GM21390 (cell line): Measurements from ENCODE around the gene EPHB6.

Experiments used
- ATAC-seq: cut with Tn5 transposase; IDR thresholded peaks from one replicate; pipeline ENCODE4 v1.9.1; 2021; ENCODE audit not compliant: unreplicated experiment

The EPHB6 gene

DNA sequence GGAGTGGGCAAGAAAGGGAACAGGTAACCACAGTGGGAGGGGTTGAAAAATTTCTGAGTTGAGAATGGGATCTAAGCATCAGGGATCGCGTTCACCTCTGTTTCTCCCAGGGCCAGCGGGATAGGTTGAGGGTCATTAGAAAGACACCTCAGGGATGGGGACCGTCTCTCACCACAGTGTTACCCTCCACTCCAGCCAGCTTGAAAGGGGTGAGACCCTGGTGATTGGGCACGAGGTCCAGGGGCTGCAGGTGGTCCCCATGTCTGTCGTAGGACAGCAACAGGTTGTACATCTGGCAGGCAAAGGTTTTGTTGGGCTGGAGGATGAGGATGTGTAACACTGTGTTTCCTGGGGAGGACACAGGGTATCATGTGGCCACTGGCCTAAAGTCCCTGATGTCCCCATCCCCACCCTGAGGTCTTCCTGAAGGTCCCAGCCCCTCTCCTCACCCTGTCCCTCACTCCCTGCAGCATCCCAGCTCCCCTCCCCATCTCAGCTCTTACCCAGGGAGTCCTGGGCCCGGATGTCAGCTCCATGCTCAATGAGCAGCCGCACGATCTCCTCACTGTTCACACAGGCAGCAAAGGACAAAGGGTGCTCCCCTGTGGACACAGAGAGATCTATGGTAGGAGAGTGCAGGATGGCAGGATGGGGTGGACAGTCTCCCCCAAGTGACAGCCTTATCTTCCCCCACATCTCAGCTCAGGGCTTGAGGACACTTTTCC is 21.5 kb downstream of the EPHB6 start:
- no peak for ATAC-seq

DNA sequence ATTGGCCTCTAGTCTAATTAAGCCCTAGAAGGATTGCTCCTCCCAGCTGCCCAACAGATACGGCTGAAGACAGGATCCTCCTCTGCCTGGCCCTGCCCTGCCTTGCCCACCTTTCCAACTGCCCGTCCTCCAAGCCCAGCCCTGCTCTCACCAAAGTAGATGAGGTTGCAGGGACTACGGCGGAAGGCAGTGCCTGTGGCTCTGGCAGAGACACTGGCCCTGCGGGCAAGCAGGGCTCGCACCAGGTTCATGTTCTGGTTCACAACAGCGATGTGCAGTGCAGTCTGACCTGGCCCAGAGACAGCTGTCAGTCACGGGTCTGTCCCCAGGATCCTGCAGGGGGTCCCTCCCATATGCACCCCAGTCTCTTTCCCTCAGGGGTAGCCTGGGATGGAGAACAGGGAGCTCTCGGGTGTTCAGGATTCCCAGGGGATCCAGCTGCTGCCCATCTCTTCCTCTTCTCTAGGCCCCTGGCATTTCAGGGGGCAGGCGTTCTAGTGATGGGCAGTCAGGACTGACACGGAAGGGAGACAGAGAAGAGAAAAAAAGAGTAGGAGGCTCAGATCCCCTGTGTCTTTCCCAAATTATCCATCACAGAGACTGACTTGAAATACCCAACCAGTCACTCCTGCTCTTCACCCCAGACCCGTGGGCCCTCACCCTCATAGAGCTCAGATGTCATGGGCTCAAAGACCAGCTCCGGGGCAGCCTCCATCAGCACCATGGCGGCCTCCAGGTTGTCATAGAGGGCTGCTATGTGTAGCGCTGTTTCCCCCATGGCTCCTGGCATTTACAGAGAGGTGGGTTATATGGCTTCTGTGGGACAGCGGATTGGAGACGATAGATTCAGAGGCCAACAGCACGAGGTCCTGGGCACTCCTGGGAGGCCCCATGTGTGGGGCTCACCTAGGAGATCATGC is 22.4 kb downstream of the EPHB6 start:
- no peak for ATAC-seq

DNA sequence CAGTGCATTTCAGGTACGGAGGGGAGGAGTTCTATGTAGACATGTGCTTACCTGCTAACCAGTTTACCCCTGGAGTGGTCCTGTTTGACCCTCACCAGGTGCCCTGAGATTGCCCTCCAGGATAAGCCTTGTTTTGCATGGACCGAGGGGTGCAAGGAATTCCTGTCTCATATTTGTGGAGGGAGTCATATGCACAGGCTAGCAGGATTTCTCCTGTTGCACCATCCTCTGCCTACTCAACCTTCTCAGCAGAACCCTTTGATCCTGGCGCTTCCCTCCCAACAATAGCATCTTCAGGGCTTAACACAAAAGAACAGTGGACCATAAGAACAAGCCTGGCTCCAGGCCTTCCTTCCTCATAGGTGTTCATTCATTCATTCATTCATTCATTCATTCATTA is 23.4 kb downstream of the EPHB6 start:
- no peak for ATAC-seq

DNA sequence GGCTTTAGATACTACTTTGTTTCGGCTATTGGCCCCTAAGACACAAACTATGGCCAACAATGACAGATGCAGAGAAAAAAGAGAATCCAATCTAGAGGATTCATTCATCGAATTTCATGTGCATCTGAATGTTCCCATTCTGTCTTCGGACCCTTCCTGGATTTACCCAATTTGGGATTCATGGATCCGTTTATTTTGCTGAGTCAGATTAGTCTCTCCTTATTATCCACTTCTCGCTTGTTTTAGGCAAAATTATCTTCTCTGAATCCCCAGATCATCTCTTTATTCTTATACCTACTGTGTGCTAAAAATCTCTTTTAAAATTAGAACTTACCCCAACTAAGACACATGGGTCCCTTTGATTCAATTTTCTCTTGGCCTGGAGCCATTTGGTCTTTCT is 24.2 kb downstream of the EPHB6 start:
- ATAC-seq: no peak

DNA sequence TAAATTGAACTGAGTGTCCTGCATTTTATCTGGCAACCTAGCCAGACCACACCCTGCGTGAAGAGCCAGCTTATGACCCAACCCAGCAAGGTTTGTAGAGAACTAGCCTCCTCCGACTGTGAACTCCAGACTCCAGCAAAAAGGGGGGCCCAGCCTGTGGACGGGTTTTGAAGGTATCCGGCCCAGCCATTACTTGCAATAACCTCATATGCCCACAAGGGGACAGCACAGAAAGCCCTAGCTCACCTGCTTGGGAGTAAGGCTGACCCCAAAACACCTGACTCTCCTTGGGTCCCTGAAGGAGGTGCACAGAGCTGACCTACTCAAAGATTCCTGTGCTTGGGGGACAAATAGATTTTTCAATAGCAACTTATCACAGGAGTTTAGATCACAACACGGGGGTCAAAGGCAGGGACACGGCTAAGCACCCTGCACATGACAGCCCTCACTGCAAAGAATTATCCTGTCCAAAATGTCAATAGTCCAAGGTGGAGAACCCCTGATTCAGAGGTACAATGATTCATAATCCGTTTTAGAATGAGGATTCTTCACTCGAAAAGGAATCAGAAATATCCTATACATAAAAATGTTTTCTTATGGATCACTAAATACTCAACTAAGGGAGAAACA is 26.1 kb downstream of the EPHB6 start:
- ATAC-seq: peak; percentile 80

DNA sequence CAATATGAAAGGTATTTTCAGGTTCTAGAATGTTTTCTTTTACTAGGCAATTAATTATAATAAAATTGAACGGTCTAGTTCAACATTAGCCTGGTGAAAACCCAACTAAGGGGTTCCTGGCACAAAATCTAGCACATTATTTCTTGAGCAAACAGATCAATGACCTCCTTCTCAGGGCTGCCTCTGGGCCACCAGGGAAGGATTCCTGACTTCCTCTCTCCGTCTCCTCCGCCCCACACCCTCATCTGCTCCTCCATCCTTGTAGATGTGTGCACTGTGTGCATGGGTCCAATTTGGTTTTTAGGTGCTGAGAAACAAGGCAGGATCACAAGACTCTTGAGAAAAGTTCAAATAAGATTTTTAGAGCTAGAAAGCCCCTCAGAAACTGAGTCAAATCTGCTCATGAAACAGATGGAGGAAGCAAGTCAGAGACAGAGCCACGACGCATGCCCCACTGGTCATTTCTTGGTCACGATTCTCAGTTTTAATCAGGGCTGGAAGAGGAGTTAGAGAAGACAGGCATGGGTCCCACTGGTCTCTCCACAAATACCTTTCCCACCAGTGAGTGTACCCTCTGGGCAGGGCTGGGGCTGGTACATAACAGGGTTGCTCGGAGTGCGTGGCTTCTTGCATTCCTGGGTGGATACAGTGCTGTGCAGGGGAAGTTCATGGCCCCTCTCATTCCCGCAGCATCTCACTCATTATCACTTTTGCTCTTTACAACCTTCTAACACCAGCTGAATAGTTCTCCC is 26.9 kb downstream of the EPHB6 start:
- ATAC-seq: no peak

DNA sequence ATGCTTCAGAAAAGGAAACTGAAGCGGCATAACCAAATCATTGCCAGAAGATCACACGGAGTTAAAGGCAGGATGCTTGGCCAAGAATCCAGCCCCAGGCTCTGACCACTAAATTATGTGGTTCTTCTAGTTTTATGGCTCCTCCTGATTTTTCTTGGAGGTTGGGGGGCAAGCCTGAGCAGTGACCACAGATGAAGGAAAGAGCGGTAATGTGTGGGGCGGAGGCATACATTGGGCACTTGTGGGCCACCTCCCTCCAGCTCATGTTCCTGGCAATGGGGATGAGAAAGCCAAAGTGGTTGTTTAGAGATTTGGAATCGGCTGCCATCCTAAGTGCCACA is 27.4 kb downstream of the EPHB6 start:
- ATAC-seq: no peak

DNA sequence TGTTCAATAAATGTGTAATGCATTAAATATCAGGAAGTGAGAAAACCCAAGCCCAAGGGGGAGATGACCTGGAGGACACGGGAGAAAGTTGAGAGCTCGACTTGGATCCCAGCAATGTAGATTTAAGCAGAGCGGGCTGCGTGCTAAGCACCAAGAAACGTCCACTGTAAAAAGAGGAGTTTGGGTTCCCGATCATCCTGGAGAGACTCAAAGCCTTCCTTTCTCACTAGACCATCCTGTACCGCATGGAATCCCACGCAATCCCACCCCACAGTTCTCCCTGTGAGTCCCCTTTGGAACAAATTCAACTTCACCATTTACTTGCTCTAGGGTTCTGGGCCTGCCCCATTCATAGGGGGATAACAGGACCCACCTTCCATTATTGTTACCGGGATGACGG is 28.3 kb downstream of the EPHB6 start:
- ATAC-seq: no peak

DNA sequence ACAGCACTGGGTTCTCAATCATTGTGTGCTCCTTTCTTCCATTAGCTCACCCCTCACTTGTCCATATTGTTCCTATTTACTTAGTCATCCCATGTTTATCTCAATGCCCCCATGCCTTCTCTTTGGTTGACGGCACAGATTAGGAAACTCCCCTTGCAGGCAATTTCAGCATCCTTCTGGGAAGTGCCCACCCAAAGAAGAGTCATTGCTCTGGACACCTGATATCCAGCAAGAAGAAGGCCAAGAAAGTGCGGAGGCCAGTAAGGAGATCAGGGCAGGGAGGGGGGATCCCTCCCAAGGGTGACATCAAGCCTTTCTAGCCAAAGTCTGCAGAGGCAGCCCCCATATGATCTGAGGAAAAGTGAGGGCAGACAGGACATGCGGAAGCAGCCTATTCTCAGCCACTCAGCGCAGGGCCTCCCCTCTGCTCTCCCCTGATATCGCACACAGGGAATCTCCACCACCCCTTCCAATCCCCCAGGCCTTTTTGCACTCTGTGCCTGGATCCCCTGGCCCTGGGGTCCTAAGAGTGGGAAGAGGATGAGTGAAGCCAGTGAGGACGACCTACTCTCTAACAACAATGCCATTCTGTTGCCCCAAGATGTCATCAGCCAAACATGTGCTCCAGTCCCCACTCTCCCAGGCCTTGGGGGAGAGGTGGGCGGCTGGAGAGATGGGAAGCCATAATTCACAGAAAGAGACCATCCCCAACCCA is 28.9 kb downstream of the EPHB6 start:
- ATAC-seq: no peak

DNA sequence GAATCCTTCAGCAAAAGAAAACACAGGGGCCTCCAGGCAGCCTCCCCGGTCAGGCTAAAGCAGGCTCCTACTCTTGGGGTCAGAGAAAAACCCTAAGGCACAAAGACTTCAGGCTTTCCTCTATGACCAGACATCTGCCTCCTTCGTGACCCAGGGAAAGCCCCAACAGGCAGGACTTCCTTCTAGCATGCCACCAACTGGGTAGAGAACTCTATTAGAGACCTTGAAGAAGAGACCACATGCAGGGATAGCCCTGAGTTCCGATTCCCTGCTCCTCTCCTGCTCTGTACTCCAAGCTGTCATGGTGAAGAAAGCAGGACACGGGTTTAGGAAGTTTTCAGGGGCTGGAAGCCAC is 29.4 kb downstream of the EPHB6 start:
- ATAC-seq: no peak

DNA sequence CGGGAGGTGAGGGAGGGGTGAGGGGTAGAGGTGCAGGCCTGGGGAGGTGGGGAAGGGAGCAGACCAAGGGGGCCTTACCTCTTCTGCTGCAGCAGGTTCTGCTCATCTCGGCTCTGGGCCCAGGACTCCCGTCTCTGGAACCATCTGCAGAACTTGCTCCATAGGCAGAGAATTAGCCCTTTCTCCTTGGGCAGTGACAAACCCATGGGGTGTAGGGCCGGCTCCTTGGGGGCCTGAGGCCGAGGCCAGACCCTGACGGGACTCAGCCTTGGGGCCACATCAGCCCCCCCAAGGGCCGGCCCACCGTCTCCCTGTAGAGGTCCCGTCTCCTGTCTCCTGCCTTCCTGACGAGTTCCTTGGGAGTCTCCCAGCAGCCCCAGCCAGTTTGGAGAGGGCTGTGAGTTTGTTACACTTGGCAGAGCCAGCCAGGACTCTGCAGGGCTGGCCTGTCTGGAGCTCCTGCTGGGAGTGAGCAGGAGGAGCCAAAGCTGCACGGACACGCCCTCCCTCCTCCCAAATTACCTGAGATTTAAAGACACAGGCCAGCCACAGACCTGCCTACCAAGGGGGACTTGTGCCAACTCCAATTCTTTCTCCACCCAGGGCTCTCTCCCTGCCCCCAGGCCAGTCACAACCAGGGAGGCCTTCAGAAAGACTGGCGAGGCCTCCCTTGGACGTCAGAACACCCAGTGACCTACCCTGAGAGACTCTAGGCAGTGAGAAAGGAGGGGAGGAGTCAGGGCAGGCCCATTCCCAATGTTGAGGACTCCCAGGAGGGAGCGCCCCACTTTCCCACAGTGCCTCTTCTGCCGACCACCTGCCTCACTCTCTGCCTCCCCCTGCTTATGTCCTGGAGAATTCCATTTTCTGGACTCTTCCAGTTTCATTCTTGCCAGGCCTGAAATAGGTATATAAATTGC is 30.7 kb downstream of the EPHB6 start, which contains the start of gene TRPV6:
TRPV6 (minus strand) TSS at position 435 of the 920 bp plus-strand sequence.
- no peak for ATAC-seq

DNA sequence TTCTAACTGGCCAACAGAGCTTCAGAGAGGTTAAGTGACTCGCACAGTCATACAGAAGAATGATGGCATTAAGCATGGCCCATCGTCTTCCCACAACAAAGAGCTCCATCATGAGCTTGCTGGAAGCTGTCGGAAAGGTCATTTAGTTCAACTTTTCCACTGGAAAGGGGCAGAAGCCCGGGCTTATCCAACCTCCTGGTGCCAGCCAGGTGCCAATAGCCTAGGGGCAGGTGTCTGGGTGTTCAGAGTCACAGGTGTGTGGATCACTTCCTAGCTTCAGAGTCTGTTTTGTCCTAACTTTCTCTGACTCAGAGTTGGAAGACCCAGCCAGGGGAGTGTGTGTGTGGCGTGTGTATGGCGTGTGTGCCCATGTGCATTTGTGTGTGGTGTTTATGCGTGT is 32.0 kb downstream of the EPHB6 start:
- no peak for ATAC-seq

DNA sequence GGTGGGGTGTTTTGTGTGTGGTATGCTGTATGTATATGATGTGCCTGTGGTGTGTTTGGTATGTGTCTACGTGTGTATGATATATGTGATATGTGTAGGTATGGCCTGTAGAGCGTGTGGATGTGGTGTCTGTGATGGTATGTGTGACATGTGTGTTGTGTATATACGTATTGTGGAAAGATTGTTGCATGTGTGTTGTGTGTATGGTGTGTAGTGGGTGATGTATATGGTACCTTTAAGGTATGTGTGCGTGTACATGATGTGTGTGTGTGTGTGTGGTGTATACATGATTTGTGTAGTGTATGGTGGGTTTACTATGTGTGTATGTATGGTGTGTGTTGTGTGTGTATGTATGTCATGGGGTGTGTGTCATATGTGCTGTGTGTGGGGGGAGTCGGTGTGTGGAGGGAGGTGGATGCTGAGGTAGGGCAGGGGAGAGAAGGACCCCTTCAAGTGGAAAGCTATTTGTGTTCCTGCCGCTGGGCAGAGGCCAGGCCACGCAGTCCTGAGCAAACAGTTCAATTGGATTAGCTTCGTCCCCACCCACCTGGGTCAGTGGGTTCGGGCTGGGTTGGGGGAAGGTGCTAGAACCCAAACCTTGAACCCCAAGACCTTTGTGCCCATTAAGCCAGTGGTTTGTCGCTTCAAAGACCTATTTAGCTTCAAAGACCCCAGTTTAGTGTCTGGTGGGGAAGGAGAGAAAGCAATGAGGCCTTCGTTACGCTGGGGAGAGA is 32.6 kb downstream of the EPHB6 start:
- no peak for ATAC-seq

DNA sequence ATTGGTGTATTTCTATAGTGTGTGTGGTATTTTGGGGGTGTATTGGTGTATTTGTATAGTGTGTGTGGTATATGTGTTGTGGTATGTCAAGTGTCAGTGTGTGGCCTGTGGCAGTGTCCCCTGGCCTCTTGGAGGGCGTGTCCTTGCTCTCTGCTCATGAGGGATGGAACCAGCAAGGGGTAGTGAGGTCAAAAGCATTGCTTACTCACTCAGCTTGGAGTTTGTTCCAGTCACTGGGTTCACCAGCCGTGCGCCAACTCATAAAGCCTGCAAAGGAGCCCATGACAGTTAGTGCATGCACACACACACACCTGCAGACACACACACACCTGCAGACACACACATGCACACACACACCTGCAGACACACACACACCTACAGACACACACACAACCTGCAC is 34.9 kb downstream of the EPHB6 start:
- no peak for ATAC-seq

DNA sequence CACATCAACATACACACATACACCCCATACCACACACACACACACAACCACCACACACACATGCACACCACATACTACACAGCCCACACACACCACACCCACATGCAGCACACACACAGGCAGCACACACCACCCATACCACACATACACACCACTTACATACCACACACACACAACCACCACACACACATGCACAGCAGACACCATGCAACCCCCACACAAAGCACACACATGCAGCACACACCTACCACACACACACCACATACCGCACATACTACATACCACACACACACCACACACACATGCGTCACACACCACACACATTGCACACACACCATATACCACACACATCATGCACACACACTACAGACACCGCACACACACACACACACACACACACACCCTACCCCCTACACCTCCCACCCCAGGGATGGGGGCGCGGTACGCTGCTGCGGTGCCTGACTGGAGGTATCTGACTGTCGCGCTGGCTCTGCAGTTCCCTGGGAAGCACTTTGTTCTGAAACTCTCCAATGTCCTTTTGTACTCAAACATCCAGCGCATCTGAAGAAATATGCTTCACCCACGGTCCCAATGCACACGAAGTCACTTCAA is 36.1 kb downstream of the EPHB6 start:
- ATAC-seq: no peak

DNA sequence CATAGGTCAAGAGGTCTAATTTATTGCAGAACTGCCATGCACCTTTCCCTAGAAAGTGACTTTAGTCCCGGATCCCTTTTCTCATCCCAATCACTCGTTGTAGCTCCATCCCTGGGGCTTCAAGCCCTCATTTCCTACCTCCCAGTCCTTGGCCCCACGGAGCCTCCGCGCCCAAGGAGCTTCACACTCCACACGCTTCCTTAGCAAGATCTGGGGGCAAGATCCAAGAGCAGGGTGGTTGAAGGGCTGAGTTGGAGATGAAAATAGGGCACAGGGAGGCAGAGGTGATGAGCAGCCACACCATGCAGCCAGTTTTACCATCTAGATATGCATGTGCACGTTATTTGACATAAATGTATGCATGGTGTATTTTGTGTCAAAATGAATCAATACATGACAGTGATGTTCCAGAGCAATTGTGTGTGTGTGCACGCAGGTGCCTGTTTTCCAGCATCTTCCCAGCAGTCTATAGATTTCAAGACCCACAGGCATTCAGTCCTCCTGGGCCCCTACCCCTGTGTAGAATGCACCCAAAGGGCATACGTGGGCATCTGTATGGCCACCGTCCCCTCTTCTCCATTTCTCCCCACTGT is 36.7 kb downstream of the EPHB6 start:
- ATAC-seq: no peak

DNA sequence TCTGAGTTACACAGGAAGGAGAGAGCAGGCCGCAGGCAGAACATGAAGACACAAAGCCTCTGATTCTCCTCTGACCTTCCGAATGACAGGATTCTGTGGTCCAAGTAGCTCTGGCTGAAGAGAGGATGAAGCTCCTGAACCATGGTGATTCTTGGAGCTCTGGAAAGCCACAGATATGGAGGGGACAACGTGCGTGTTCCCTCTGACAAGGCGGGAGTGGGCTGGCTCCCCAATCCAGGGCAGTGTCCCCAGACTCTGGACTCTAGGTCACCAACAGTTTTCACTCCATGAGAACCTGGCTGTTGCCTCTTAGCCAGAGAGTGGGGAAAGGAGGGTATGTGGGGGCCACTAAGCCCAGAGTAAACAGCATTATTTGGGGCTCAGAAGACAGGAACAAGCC is 38.1 kb downstream of the EPHB6 start:
- ATAC-seq: no peak
